ENCODE data around the gene R3HDM2. TPM values are rescaled to one million over a fixed set of nuclear protein-coding genes. Genes with fewer than 3 reads are reported as not detected.
"Not testable (repeated sequence)": the region's sequence is repeated elsewhere in the genome, so short reads cannot be mapped to it uniquely, and the experiment has no call there.

Gene R3HDM2
- polyA plus RNA-seq, 1 donor from 2014 or later, result 19.2 TPM

GRCh38 chr12:57340104-57340503, 90.7 kb downstream of the R3HDM2 start:
- H3K27me3 Mint-ChIP-seq, result no peaks in the 10 kb centered on the region
- no peak overlapping the region for H3K4me3 Mint-ChIP-seq
- peaks cover 0 to 4% (median 2%) of the 10 kb centered on the region in 3 donors for H3K9me3 Mint-ChIP-seq
- H3K4me1 Mint-ChIP-seq, result peaks cover 0 to 11% (median 11%) of the 10 kb centered on the region in 3 donors
- no peak overlapping the region for H3K27ac Mint-ChIP-seq
- H3K36me3 Mint-ChIP-seq, result peaks cover 6% of the 10 kb centered on the region

DNA sequence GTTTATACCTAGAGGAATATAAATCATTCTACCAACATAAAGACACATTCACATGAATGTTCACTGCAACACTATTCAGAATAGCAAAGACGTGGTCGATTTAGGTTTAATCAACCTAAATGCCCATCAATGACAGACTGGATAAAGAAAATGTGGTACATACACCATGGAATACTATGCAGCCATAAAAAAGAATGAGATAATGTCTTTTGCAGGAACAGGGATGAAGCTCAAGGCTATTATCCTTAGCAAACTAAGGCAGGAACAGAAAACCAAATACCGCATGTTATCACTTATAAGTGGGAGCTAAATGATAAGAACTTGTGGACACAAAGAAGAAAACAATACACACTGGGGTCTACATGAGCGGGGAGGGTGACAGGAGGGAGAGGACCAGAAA, 94.5 kb downstream of the R3HDM2 start:
- H3K27me3 Mint-ChIP-seq, H3K4me1 Mint-ChIP-seq, H3K4me3 Mint-ChIP-seq, H3K36me3 Mint-ChIP-seq, H3K27ac Mint-ChIP-seq, H3K9me3 Mint-ChIP-seq: not testable (repeated sequence)

DNA sequence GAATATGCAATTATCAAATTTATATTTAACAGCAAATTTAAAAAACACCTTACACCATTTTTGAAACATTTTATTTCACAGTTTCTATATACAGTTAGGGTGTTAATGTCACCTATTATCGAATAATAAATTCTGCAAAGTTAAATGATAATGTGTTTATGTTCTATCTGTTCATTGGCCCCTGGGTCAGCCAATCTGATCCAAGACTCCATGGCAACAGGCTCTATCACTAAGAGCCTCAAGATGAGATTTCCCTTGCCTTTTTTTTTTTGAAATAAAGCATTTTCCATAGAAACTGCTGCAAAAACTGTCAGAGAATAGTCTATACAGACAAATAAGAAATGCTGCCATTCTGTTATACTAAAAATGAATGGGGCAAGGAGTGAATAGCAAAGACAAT, 96.6 kb downstream of the R3HDM2 start:
- H3K36me3 Mint-ChIP-seq, result peaks cover 8% of the 10 kb centered on the region
- peaks cover 0 to 7% (median 2%) of the 10 kb centered on the region in 3 donors for H3K4me1 Mint-ChIP-seq
- H3K9me3 Mint-ChIP-seq, result peaks cover 0 to 4% (median 2%) of the 10 kb centered on the region in 3 donors
- no peaks in the 10 kb centered on the region for H3K27me3 Mint-ChIP-seq
- H3K27ac Mint-ChIP-seq, result no peak overlapping the region
- H3K4me3 Mint-ChIP-seq, result no peak overlapping the region

- Mint-ChIP-seq H3K27me3 (no peaks in the 10 kb centered on the region), H3K9me3 (peaks cover 0 to 4% (median 2%) of the 10 kb centered on the region in 3 donors), H3K4me1 (peaks cover 0 to 7% (median 2%) of the 10 kb centered on the region in 3 donors), H3K4me3 (no peak overlapping the region), H3K36me3 (peaks cover 8% of the 10 kb centered on the region), H3K27ac (no peak overlapping the region)
These were observed 98.1 kb downstream of the R3HDM2 start for GRCh38 chr12:57332646-57333312.

DNA sequence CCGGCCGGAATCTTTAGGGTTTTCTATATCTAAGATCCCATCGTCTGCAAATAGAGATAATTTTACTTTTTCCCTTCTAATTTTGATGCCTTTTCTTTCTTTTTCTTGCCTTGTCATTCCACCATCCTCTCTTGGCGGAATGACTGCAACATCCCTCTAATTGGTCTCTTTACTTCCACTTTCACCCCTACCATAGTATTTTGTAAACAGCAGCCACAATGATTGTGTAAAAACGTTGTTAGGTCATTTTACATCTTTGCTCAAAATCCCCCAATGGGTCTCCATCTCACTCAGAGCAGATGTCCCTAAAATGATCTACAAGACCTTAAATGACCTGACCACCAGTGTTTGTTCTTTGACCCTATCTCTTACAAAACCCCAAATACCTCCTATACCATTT, 99.9 kb downstream of the R3HDM2 start:
- Mint-ChIP-seq H3K4me3 (no peak overlapping the region), H3K4me1 (peaks cover 2 to 11% (median 5%) of the 10 kb centered on the region in 3 donors), H3K36me3 (peaks cover 8% of the 10 kb centered on the region), H3K9me3 (no peaks in the 10 kb centered on the region), H3K27me3 (no peaks in the 10 kb centered on the region), H3K27ac (peak overlapping the region in 1 of 3 donors; percentile 74)

DNA sequence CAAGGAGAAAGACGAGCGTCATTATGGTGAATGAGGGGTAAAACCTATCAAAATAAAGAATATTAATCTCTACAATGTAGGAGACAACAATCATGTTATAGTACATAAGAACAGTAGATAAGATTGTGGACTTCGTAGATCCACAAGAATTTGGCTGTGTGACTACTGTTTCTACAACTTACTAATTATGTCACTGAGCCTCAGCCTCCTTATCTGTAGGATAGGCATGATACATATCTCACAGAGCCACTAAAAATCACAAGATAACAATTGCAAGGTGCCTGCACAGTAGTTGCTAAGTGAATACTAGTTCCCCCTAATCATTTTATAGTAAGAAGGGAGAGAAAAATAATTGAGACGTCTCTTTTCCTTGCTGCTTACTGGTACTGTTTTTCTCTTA, 101.6 kb downstream of the R3HDM2 start:
- Mint-ChIP-seq H3K27me3 (no peaks in the 10 kb centered on the region), H3K36me3 (peaks cover 9% of the 10 kb centered on the region), H3K4me1 (peaks cover 2 to 11% (median 6%) of the 10 kb centered on the region in 3 donors), H3K4me3 (no peak overlapping the region), H3K9me3 (no peaks in the 10 kb centered on the region), H3K27ac (no peak overlapping the region)

DNA sequence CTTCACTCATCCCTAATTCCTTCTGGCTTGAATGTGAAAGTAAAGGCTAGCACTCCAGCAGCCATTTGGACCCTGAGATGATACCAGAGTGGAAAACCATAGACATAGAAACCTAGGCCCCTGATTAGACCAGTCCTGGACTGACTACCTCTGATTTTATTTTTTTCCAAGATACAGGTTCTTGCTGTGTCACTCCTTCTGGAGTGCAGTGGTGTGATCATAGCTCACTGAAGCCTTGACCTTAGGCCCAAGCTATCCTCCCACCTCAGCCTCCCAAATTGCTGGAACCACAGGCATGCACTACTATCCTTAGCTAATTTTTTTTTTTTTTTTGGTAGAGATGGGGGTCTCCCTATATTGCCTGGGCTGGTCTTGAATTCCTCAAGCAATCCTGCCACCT, 105.4 kb downstream of the R3HDM2 start:
- Mint-ChIP-seq H3K4me3 (no peak overlapping the region), H3K27ac (no peak overlapping the region), H3K4me1 (peaks cover 2 to 6% (median 5%) of the 10 kb centered on the region in 3 donors), H3K9me3 (no peaks in the 10 kb centered on the region), H3K36me3 (peaks cover 6% of the 10 kb centered on the region), H3K27me3 (no peaks in the 10 kb centered on the region)

GRCh38 chr12:57323416-57323815, 107.4 kb downstream of the R3HDM2 start:
- peak overlapping the region in 1 of 3 donors; percentile 6 for H3K27ac Mint-ChIP-seq
- no peaks in the 10 kb centered on the region for H3K27me3 Mint-ChIP-seq
- H3K36me3 Mint-ChIP-seq, result peaks cover 6% of the 10 kb centered on the region
- H3K4me3 Mint-ChIP-seq, result no peak overlapping the region
- H3K9me3 Mint-ChIP-seq, result no peaks in the 10 kb centered on the region
- peaks cover 2 to 7% (median 5%) of the 10 kb centered on the region in 3 donors for H3K4me1 Mint-ChIP-seq

DNA sequence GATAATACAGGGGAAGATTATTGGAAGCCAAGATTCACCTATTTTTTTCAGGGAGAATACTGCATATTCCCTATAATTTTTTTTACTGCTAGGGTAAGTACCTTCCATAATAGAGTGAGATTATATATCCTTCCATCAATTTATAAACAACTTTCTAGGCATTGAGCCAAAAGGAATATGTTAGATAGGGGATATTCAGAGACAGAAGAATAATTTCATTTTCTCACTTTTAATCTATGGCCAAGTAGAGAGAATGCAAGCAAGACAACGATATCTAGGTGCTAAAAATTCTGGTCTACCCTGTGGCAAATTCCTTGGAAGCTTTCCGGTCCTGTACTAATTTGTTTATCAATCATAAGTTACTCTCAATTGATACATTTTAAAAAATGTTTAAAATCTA, 110.2 kb downstream of the R3HDM2 start:
- Mint-ChIP-seq H3K27ac (no peak overlapping the region), H3K4me3 (no peak overlapping the region), H3K27me3 (no peaks in the 10 kb centered on the region), H3K9me3 (no peaks in the 10 kb centered on the region), H3K4me1 (peaks cover 0 to 3% (median 0%) of the 10 kb centered on the region in 3 donors), H3K36me3 (no peaks in the 10 kb centered on the region)

DNA sequence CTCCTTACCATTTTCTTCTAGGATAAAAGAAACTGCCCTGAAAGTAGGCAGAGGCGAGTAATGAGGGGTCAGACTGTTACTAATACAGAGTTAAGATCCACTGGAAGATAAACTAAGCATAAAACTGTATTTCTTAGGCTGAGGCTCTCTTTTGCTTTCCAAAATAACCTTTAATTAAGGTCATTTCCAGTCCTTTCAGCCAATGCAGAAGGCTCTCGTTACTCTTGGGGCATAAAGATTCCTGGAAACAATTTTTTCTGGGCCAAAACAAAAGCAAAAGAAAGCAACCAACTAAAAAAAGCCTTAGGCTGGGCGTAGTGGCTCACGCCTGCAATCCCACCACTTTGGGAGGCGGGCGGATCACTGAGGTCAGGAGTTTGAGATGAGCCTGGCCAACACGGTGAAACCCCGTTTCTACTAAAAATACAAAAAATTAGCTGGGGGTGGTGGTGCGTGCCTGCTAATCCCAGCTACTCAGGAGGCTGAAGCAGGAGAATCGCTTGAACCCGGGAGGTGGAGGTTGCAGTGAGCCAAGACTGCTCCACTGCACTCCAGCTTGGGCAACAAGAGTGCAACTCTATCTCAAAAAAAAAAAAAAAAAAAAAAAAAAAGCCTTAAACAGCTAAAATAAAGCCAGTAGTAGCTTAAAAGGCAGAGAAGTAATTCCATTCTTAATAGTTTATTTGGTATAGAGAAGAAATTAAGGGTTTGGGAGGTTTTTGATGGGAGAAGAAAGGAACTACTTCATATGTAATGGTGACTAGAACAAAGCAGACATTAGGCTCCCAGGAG, 111.0 kb downstream of the R3HDM2 start:
- Mint-ChIP-seq H3K27ac (no peak overlapping the region), H3K27me3 (no peaks in the 10 kb centered on the region), H3K9me3 (no peaks in the 10 kb centered on the region), H3K4me1 (peaks cover 0 to 3% (median 0%) of the 10 kb centered on the region in 3 donors), H3K36me3 (no peaks in the 10 kb centered on the region), H3K4me3 (no peak overlapping the region)

GRCh38 chr12:57315681-57316080, 115.2 kb downstream of the R3HDM2 start:
- Mint-ChIP-seq H3K27me3 (no peaks in the 10 kb centered on the region), H3K27ac (peak overlapping the region in 1 of 3 donors; percentile 19), H3K4me3 (no peak overlapping the region)

GRCh38 chr12:57312287-57312686, 118.6 kb downstream of the R3HDM2 start:
- H3K9me3 Mint-ChIP-seq, H3K36me3 Mint-ChIP-seq, H3K27me3 Mint-ChIP-seq, H3K4me1 Mint-ChIP-seq, H3K4me3 Mint-ChIP-seq: not testable (repeated sequence)
- H3K27ac Mint-ChIP-seq, result peak overlapping the region in 1 of 3 donors; percentile 31

More at GRCh38 chr12:57315681-57316080, 115.2 kb downstream of the R3HDM2 start:
- Mint-ChIP-seq H3K36me3 (no peaks in the 10 kb centered on the region), H3K4me1 (peaks cover 0 to 1% (median 0%) of the 10 kb centered on the region in 3 donors), H3K9me3 (no peaks in the 10 kb centered on the region)

GRCh38 chr12:57309420-57309819, 121.4 kb downstream of the R3HDM2 start:
- peak overlapping the region in 2 of 3 donors; percentile 39 to 89 for H3K27ac Mint-ChIP-seq
- H3K9me3 Mint-ChIP-seq, result peaks cover 0 to 9% (median 0%) of the 10 kb centered on the region in 3 donors
- H3K4me1 Mint-ChIP-seq, result peaks cover 0 to 2% (median 0%) of the 10 kb centered on the region in 3 donors
- H3K4me3 Mint-ChIP-seq, result no peak overlapping the region
- H3K27me3 Mint-ChIP-seq, result no peaks in the 10 kb centered on the region
- H3K36me3 Mint-ChIP-seq, result peaks cover 11% of the 10 kb centered on the region

- Mint-ChIP-seq H3K27me3 (no peaks in the 10 kb centered on the region), H3K4me1 (peaks cover 0 to 3% (median 0%) of the 10 kb centered on the region in 3 donors), H3K36me3 (peaks cover 19% of the 10 kb centered on the region), H3K9me3 (peaks cover 0 to 8% (median 0%) of the 10 kb centered on the region in 3 donors), H3K27ac (no peak overlapping the region), H3K4me3 (no peak overlapping the region)
These were observed 129.8 kb downstream of the R3HDM2 start for GRCh38 chr12:57300961-57301584.

- H3K27ac Mint-ChIP-seq, result peak overlapping the region in 2 of 3 donors; percentile 23 to 67
- no peak overlapping the region for H3K4me3 Mint-ChIP-seq
- H3K27me3 Mint-ChIP-seq, result no peaks in the 10 kb centered on the region
- H3K9me3 Mint-ChIP-seq, result no peaks in the 10 kb centered on the region
- H3K36me3 Mint-ChIP-seq, result peaks cover 12% of the 10 kb centered on the region
- peaks cover 0 to 3% (median 0%) of the 10 kb centered on the region in 3 donors for H3K4me1 Mint-ChIP-seq
These were observed 131.3 kb downstream of the R3HDM2 start for GRCh38 chr12:57299514-57300016.

Data from IgD-negative memory B cell (primary cell).